GM19025 (cell line): ENCODE measurements around the gene PPP2R5B.
A peak's percentile ranks its signal among the peaks of the same experiment; 100 is the strongest.

ENCODE experiments used
- ATAC-seq: cut with Tn5 transposase; IDR thresholded peaks from one replicate; pipeline ENCODE4 v1.9.1; 2021; ENCODE audit warnings: mild to moderate bottlenecking, low read depth, moderate library complexity; ENCODE audit not compliant: unreplicated experiment

PPP2R5B gene

GRCh38 chr11:64888406-64888728 is 36.1 kb upstream of the PPP2R5B start:
- ATAC-seq: no peak

DNA sequence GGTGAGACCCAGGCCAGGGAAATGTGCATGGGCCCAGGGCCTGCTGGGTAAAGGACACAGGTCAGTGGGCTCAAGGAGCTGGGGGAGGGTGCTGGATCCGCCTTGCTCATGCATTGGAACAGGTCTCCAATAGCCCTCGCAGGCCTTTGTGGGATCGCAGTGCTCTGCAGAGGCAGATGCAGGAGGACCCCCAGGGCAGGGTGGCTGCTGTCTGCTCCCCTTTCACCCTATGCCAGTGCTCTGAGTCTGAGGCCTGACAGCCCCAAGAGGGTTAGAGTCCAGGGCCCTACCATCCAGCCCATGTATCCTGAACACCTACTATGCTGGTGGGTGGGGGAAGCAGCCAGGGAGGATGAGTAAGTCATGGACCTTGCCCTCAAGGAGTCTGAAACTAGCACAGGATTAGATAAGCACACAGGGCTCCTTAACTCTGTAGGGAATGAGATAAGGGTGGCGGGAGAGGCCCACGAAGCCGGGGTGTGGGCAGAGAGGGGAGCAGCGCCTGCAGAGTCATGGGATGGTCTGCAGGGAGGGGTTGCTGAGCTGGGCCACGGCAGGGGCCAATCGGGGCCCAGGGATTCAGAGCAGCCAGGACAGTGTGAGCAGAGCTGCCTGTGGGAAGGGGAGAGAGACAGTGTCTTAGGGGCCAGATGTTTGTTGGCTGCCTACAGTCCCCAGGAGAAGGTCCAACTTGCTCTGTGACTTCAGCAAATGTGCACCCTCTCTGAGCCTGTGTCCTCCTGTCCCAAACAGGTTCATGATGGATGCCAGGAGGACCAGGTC is 35.6 kb upstream of the PPP2R5B start:
- ATAC-seq: no peak

DNA sequence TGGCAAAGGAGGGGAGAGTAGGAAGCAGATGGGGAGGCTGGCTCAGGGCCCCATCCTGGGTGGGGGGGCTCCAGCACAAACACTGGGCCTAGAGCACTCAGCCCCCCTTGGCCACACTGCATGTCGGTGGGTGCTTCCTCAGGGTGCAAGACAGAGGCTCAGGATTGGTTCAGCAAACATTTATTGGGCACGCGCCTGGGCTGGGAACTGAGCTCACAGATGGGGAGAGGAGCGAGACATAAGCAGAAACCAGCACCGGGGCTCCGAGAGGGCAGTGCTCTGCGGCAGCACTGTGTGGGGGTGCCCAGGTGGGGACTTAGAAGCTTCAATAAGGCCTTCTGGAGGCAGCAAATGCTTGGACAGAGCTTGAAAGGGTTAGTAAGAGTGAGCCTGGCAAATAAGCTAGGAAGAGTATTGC is 34.0 kb upstream of the PPP2R5B start:
- ATAC-seq: no peak

- no peak for ATAC-seq
Measured at GRCh38 chr11:64891215-64891848, 33.2 kb upstream of the PPP2R5B start.

GRCh38 chr11:64891880-64892279 is 32.6 kb upstream of the PPP2R5B start:
- no peak for ATAC-seq

DNA sequence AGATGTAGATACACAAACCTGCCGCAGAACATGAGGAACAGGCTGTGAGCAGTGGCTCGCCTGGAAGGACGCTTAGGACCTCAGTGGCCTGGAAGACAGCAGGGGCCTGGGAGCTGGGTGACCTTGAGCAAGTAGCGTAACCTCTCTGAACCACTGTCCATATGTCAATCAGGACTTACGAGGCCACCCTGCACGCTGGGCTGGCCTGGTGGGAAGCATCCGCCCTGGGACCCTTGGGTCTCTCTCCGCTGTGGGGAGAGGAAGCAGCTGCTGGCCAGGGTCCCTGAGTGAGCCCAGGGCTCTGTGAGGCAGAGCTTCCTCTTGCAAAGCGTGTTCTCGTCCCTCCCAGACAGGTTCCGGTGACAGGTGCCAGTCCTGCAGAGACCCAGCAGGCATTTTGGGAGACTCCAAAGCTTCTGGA is 32.1 kb upstream of the PPP2R5B start:
- no peak for ATAC-seq

DNA sequence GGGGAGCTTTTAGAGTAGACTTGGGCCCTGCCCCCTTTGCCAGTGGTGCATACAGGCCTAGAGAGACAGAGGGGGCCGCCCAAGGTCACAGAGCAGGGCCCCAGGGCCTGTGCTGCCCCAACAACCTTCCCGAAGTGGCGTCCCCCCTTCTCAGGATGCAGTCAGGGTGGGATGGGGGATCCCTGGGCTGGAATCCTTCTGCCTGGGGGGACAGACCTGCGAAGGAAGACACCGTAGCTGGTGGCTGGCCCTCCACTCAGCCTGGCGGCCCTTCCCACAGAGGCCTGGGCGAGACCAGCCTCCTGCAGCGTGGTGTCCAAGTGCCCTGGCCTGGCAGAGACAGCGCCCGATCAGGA is 31.7 kb upstream of the PPP2R5B start:
- no peak for ATAC-seq

- ATAC-seq: no peak
Measured at GRCh38 chr11:64893194-64894069, 31.1 kb upstream of the PPP2R5B start.

DNA sequence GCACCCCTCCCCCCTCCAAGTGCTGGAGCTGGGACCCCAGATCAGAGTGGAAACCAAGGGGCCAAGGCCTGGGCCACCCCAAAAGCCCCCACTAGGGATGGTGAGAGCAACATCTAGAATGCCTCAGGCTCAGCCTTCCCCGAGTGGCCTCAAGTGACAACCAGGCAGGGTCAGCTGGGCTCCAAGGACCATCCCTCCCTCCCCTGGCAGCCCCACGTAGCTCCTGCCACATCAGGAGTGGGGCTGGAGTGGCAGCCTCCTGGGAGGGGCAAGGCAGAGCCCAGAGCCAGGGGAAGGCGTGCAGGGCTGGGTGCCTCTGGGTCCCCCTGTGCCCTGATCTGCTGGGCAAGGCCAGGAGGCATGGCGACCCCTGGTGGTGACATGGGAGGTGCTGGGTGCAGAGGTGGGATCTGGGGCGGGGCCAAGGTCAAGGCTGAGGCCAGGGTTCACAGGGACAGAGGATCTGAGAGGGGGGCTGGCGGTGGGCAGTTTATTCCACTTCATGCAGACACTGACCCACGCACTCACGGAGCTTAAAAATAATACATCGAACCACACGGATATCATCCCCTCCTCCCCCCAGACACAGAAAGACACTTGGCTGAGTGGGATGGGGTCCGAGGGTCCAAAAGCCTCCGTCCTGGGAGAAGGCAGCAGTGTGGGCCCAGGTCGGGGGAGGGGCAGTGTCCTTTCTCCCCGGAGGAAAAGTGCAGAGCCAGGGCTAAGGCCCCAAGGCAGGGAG is 30.2 kb upstream of the PPP2R5B start:
- ATAC-seq: peak; percentile 45

- ATAC-seq: no peak
Measured at GRCh38 chr11:64894812-64895452, 29.6 kb upstream of the PPP2R5B start.

- ATAC-seq: no peak
Measured at GRCh38 chr11:64896448-64897022, 28.0 kb upstream of the PPP2R5B start.

GRCh38 chr11:64897381-64898075 is 27.0 kb upstream of the PPP2R5B start:
- no peak for ATAC-seq

DNA sequence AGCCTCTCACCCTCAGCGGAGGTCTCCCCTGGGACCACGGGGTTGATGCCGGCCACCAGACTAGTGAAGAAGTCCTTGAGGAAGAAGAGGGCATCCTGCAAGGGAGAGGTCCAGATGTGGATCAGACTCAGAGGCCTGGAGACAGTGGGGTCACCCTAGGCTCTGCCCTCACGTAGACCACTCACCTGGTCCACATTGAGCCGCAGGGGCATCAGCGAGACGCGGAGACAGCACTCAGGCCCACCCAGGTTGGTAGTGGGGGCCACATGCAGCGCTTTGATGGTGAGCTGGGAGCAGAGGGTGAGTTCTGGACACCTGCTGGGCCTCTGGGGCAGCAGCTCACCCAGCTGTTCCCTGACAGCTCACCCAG is 26.4 kb upstream of the PPP2R5B start:
- no peak for ATAC-seq

DNA sequence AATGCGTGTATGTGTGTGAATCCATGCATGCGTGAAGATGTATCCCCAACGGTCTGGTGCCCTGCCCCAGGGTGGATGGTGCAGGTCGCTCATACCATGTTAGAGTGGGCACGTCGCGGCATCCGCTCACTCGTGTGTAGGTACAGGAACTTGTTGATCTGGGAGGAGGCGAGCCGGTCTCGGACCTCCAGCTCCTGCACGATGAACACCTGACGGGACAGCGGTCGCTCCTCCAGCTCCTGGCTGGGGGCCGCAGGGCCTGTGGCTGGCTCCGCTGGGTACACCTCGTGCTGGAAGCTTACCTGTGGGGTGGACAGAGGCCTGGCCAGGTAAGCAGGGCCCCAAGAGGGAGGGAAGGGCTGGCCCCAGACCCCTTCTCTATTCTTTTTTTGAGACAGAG is 25.9 kb upstream of the PPP2R5B start:
- ATAC-seq: no peak

DNA sequence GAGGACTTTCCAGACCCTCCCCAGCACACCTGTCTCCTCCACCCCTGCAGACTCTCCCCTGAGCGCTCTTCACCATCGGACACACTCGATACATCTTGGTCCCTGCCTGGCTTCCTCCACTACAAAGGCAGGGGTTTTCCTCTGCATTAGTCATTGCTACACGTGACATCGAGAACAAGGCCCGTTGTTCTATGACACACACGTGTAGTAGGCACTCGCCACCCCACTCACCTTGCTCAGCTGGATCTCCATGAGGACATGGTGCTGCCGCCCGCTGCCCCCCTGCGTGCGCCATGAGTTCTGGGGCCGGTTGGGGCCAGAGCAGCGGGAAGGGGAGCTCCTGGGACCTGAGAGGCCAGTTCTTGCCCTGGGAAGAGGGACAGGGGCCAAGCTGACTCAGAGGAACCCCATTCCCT is 24.2 kb upstream of the PPP2R5B start:
- ATAC-seq: no peak

DNA sequence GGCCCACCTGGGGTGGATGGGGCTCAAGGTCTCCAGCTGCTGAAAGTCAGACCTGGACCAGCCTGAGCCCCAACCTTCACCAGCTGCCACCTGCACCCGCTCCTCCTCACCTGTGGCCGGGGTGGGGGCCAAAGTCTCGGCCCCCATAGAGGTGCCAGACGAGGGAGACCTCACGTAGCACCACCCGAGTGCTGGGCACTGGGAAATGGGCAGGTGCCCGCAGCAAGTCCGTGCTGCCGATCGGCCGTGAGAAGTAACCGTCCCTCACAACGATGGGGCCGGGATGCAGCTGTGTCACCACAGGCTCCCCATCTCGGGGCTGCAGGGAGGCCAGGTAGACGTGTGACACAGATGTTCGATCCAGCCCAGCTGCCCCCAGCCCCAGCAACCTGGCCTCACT is 23.7 kb upstream of the PPP2R5B start:
- no peak for ATAC-seq

DNA sequence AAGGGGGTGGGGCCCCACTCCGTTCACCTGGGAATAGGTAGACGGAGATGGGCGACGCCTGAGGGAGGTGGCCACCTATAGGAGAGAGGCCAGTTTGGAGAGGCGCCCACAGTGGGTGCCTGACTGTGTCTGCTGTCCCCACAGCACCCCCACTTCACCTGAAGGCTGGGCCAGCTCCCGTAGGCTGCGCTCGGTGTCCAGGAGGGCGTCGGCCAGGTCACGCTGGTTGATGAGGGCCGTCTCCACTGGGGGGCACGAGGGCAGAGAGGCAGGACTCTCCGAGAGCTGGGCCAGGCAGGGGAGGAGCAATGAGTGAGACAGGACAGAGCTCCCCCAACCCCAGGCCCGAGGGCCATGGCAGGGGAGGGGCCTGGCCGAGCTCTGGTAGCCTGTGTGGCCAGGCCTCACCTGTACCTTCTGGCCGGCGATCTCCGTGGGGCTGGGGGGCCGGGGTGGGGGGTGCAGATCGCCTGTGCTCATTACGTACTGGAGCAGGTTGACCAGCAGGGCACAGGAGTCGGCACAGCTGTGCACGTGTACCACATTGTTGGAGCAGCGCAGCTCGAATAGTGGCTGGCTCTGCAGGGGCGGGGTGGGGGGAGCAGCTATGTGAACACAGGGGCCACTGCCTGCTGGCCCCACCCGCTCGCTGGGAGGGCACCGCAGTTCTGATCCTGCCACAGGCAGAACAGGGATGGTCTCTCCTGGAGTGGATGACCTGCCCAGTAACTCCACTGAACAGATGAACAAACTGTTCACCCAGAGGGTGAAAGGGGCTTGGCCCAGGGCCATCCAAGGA is 22.2 kb upstream of the PPP2R5B start:
- ATAC-seq: no peak

- ATAC-seq: no peak
Measured at GRCh38 chr11:64903291-64903833, 21.1 kb upstream of the PPP2R5B start.
